HEK293 (cell line): ENCODE data around the gene ELL2.

Experiments
- CTCF ChIA-PET: fragments of 350-600 bp; formaldehyde crosslinking; extraction: SDS; loops from one replicate; lab custom pipeline; 2021; ENCODE audit warnings: antibody characterized with exemption; lab: Yijun Ruan, JAX
- POLR2A ChIA-PET: fragments of 300-600 bp; formaldehyde crosslinking; extraction: SDS; loops from one replicate; lab custom pipeline; 2020; ENCODE audit warnings: antibody characterized with exemption, inconsistent platforms; lab: Yijun Ruan, JAX
- H3K27ac ChIP-seq: fragments of 200-500 bp; sonication (Bioruptor generic); 2 replicates; pipeline ENCODE4 v1.5.1; 2014; ENCODE audit warnings: low read depth, low read length, control low read depth, inconsistent platforms; ENCODE audit errors: extremely low read depth
- H3K36me3 ChIP-seq, 2 experiments: fragments of 200-500 bp in 1 of 2; sonication (Bioruptor generic) in 1 of 2; 1 replicate in 1 of 2; 2 replicates in 1 of 2; pipeline ENCODE4 v1.5.1; 2014 to 2017; ENCODE audit warnings: inconsistent platforms in 2 of 2, low read length in 2 of 2; ENCODE audit not compliant: control insufficient read depth in 2 of 2, insufficient read depth in 1 of 2
- H3K4me1 ChIP-seq: fragments of 200-500 bp; sonication (Bioruptor generic); 2 replicates; pipeline ENCODE4 v1.5.1; 2014; ENCODE audit warnings: mild to moderate bottlenecking, low read length, inconsistent platforms; ENCODE audit not compliant: control insufficient read depth, insufficient read depth
- H3K4me3 ChIP-seq: 2 replicates; pipeline ENCODE4 v1.5.1; 2011; ENCODE audit warnings: low read depth, mild to moderate bottlenecking, control low read depth, low read length, moderate library complexity
- H3K9me3 ChIP-seq: fragments of 200-500 bp; sonication (Bioruptor generic); 2 replicates; pipeline ENCODE4 v1.5.1; 2014; ENCODE audit warnings: low read depth, low read length, inconsistent platforms; ENCODE audit not compliant: control insufficient read depth, insufficient read depth
- ELK4 ChIP-seq: IDR thresholded peaks from 2 replicates; pipeline ENCODE4 v1.6.1; 2011; ENCODE audit warnings: mild to moderate bottlenecking, low read depth, low read length, borderline replicate concordance
- GFI1B ChIP-seq: fragments of 450-650 bp; formaldehyde crosslinking; IDR thresholded peaks from 2 replicates; pipeline ENCODE4 v1.5.1; 2016; ENCODE audit warnings: missing biosample characterization, missing genetic modification characterization
- KLF1 ChIP-seq: fragments of 450-650 bp; formaldehyde crosslinking; IDR thresholded peaks from 2 replicates; pipeline ENCODE4 v1.5.1; 2016; ENCODE audit warnings: missing biosample characterization, missing genetic modification characterization
- KLF8 ChIP-seq: fragments of 450-650 bp; formaldehyde crosslinking; IDR thresholded peaks from 2 replicates; pipeline ENCODE4 v1.5.1; 2016; ENCODE audit warnings: missing biosample characterization, missing genetic modification characterization
- YY1 ChIP-seq: fragments of 450-650 bp; formaldehyde crosslinking; IDR thresholded peaks from 2 replicates; pipeline ENCODE4 v1.5.1; 2018; ENCODE audit warnings: missing biosample characterization, missing genetic modification characterization
- ZFP37 ChIP-seq: fragments of 450-650 bp; formaldehyde crosslinking; IDR thresholded peaks from 2 replicates; pipeline ENCODE4 v1.5.1; 2016; ENCODE audit warnings: missing biosample characterization, missing genetic modification characterization
- ZNF121 ChIP-seq: fragments of 450-650 bp; formaldehyde crosslinking; IDR thresholded peaks from 2 replicates; pipeline ENCODE4 v1.5.1; 2016; ENCODE audit warnings: missing biosample characterization, missing genetic modification characterization
- ZNF132 ChIP-seq: fragments of 450-650 bp; formaldehyde crosslinking; IDR thresholded peaks from 2 replicates; pipeline ENCODE4 v1.5.1; 2017; ENCODE audit warnings: missing biosample characterization, missing genetic modification characterization, borderline replicate concordance
- ZNF184 ChIP-seq: fragments of 450-650 bp; IDR thresholded peaks from 2 replicates; pipeline ENCODE4 v1.5.1; 2018; ENCODE audit warnings: missing biosample characterization, mild to moderate bottlenecking, missing genetic modification characterization
- ZNF214 ChIP-seq: fragments of 450-650 bp; formaldehyde crosslinking; IDR thresholded peaks from 2 replicates; pipeline ENCODE4 v1.5.1; 2017; ENCODE audit warnings: missing biosample characterization, mild to moderate bottlenecking, missing genetic modification characterization, borderline replicate concordance
- ZNF248 ChIP-seq: fragments of 450-650 bp; formaldehyde crosslinking; IDR thresholded peaks from 2 replicates; pipeline ENCODE4 v1.5.1; 2017; ENCODE audit warnings: missing biosample characterization, missing genetic modification characterization
- ZNF335 ChIP-seq: fragments of 450-650 bp; formaldehyde crosslinking; conservative IDR thresholded peaks from 2 replicates; pipeline ENCODE4 v1.5.1; 2016; ENCODE audit warnings: missing biosample characterization, missing genetic modification characterization
- ZNF362 ChIP-seq: fragments of 450-650 bp; formaldehyde crosslinking; IDR thresholded peaks from 2 replicates; pipeline ENCODE4 v1.5.1; 2016; ENCODE audit warnings: missing biosample characterization, missing genetic modification characterization
- ZNF426 ChIP-seq: fragments of 450-650 bp; formaldehyde crosslinking; IDR thresholded peaks from 2 replicates; pipeline ENCODE4 v1.5.1; 2017; ENCODE audit warnings: missing biosample characterization, missing genetic modification characterization, mild to moderate bottlenecking, inconsistent platforms, moderate library complexity
- ZNF544 ChIP-seq: fragments of 450-650 bp; formaldehyde crosslinking; IDR thresholded peaks from 2 replicates; pipeline ENCODE4 v1.5.0; 2017; ENCODE audit warnings: missing biosample characterization, missing genetic modification characterization
- ZNF548 ChIP-seq: fragments of 450-650 bp; formaldehyde crosslinking; IDR thresholded peaks from 2 replicates; pipeline ENCODE4 v1.5.1; 2016; ENCODE audit warnings: missing biosample characterization, missing genetic modification characterization
- ZNF560 ChIP-seq: fragments of 450-650 bp; formaldehyde crosslinking; IDR thresholded peaks from 2 replicates; pipeline ENCODE4 v1.5.1; 2017; ENCODE audit warnings: missing biosample characterization, missing genetic modification characterization, borderline replicate concordance
- ZNF701 ChIP-seq: fragments of 450-650 bp; formaldehyde crosslinking; IDR thresholded peaks from 2 replicates; pipeline ENCODE4 v1.5.1; 2016; ENCODE audit warnings: missing biosample characterization, missing genetic modification characterization
- ZNF777 ChIP-seq: fragments of 450-650 bp; formaldehyde crosslinking; IDR thresholded peaks from 2 replicates; pipeline ENCODE4 v1.5.1; 2017; ENCODE audit warnings: missing biosample characterization, missing genetic modification characterization, borderline replicate concordance
- ZNF785 ChIP-seq: fragments of 450-650 bp; formaldehyde crosslinking; IDR thresholded peaks from 2 replicates; pipeline ENCODE4 v1.5.1; 2016; ENCODE audit warnings: missing biosample characterization, missing genetic modification characterization
- ZNF791 ChIP-seq: fragments of 450-650 bp; formaldehyde crosslinking; IDR thresholded peaks from 2 replicates; pipeline ENCODE4 v1.5.1; 2016; ENCODE audit warnings: missing biosample characterization, missing genetic modification characterization
- ZSCAN30 ChIP-seq: fragments of 450-650 bp; IDR thresholded peaks from 2 replicates; pipeline ENCODE4 v1.5.1; 2018; ENCODE audit warnings: missing biosample characterization, mild to moderate bottlenecking, missing genetic modification characterization, moderate library complexity
- TF ChIP-seq, protein P1 (sequence below): fragments of 450-650 bp; formaldehyde crosslinking; conservative IDR thresholded peaks from 2 replicates; pipeline ENCODE4 v1.5.1; 2016; ENCODE audit warnings: low read depth, missing biosample characterization, missing genetic modification characterization
- TF ChIP-seq, protein P2 (sequence below): fragments of 450-650 bp; formaldehyde crosslinking; IDR thresholded peaks from 2 replicates; pipeline ENCODE4 v1.5.1; 2017; ENCODE audit warnings: missing biosample characterization, missing genetic modification characterization
- TF ChIP-seq, protein P3 (sequence below): fragments of 450-650 bp; formaldehyde crosslinking; IDR thresholded peaks from 2 replicates; pipeline ENCODE4 v1.5.1; 2016; ENCODE audit warnings: missing biosample characterization, missing genetic modification characterization

The ELL2 gene

GRCh38 chr5:96000308-96000707 lies 38.7 kb upstream of the ELL2 start:
- Histone ChIP-seq H3K4me1 (no peaks in the 10 kb centered on the region), H3K4me3 (no peak overlapping the region), H3K36me3 (no peaks in the 10 kb centered on the region), H3K27ac (no peak overlapping the region), H3K9me3 (no peaks in the 10 kb centered on the region)
- POLR2A ChIA-PET = no interaction called here
- no peak for TF ChIP-seq ZNF701
- no peak for TF ChIP-seq ZNF785 (tag by site-specific recombination)
- TF ChIP-seq ELK4 = no peak
- no peak for TF ChIP-seq ZNF248 (tag by site-specific recombination)
- TF ChIP-seq ZNF791 = no peak
- TF ChIP-seq ZNF426 = no peak
- no peak for TF ChIP-seq ZNF132 (tag by site-specific recombination)
- TF ChIP-seq GFI1B (tag by site-specific recombination) = no peak
- TF ChIP-seq, protein P1, sequence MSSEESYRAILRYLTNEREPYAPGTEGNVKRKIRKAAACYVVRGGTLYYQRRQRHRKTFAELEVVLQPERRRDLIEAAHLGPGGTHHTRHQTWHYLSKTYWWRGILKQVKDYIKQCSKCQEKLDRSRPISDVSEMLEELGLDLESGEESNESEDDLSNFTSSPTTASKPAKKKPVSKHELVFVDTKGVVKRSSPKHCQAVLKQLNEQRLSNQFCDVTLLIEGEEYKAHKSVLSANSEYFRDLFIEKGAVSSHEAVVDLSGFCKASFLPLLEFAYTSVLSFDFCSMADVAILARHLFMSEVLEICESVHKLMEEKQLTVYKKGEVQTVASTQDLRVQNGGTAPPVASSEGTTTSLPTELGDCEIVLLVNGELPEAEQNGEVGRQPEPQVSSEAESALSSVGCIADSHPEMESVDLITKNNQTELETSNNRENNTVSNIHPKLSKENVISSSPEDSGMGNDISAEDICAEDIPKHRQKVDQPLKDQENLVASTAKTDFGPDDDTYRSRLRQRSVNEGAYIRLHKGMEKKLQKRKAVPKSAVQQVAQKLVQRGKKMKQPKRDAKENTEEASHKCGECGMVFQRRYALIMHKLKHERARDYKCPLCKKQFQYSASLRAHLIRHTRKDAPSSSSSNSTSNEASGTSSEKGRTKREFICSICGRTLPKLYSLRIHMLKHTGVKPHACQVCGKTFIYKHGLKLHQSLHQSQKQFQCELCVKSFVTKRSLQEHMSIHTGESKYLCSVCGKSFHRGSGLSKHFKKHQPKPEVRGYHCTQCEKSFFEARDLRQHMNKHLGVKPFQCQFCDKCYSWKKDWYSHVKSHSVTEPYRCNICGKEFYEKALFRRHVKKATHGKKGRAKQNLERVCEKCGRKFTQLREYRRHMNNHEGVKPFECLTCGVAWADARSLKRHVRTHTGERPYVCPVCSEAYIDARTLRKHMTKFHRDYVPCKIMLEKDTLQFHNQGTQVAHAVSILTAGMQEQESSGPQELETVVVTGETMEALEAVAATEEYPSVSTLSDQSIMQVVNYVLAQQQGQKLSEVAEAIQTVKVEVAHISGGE (tag by site-specific recombination) = no peak
- TF ChIP-seq KLF1 = no peak
- TF ChIP-seq ZNF362 (tag by site-specific recombination) = no peak
- TF ChIP-seq ZNF214 (tag by site-specific recombination) = no peak
- no peak for TF ChIP-seq ZNF544 (tag by site-specific recombination)
- TF ChIP-seq, protein P2, sequence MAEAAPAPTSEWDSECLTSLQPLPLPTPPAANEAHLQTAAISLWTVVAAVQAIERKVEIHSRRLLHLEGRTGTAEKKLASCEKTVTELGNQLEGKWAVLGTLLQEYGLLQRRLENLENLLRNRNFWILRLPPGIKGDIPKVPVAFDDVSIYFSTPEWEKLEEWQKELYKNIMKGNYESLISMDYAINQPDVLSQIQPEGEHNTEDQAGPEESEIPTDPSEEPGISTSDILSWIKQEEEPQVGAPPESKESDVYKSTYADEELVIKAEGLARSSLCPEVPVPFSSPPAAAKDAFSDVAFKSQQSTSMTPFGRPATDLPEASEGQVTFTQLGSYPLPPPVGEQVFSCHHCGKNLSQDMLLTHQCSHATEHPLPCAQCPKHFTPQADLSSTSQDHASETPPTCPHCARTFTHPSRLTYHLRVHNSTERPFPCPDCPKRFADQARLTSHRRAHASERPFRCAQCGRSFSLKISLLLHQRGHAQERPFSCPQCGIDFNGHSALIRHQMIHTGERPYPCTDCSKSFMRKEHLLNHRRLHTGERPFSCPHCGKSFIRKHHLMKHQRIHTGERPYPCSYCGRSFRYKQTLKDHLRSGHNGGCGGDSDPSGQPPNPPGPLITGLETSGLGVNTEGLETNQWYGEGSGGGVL (tag by site-specific recombination) = no peak
- TF ChIP-seq, all 188 proteins: peak for 0
- CTCF ChIA-PET = no interaction called here

DNA sequence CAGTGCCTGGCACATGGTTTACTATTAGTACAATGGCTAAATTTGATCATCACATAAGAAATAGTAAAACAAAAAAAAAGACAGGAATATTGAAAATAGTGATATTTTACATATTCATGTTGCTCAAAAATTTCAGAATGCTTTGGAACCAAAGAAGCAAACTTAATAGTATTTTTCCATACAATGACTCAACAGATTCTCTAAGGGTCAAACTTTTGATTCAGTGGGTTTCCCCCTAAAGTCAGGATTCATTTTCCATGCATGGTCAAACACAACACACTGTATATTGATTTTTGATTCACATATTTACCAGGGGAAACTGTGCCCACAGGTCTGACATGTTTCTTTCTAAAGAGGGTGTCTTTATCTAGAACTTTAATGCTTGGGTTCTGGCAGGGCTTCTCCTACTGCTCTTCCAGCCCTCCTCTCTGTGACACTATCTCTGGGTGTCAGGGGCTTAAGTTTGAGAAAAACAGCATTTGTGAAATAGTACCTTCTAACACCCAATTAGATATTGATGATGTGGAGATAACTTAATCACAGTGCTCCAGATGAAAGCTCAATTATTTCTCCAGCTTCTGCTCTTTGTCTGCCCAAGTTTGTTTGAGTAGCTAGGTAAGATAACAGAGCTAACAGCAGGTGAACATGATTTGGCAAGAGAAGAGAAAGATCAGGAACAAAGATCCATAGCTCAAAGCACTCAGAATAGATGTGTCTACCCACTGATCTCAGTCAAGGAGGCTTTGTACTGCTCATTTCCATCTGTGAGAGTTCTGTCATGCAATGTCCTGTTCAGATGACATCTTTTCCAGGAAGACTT lies 35.5 kb upstream of the ELL2 start:
- no peak overlapping the region for H3K4me3 ChIP-seq
- no peak overlapping the region for H3K27ac ChIP-seq
- ChIA-PET CTCF (interaction anchor here (1.0 kb wide), 1 partner anchor 10 kb away, joined by 3 read pairs; no protein-coding TSS in a partner anchor), POLR2A (no interaction called here)
- H3K4me1 ChIP-seq = no peaks in the 10 kb centered on the region
- TF ChIP-seq GFI1B (tag by site-specific recombination) (no peak), ZNF184 (no peak), ZNF777 (no peak), ZNF121 (no peak), ZNF560 (tag by site-specific recombination) (no peak), ZFP37 (no peak), ZNF548 (no peak), YY1 (tag by site-specific recombination) (no peak), ZNF214 (tag by site-specific recombination) (no peak), ZSCAN30 (tag by site-specific recombination) (no peak), ZNF701 (no peak), ZNF335 (tag by site-specific recombination) (no peak), KLF8 (no peak)
- TF ChIP-seq, protein P3, sequence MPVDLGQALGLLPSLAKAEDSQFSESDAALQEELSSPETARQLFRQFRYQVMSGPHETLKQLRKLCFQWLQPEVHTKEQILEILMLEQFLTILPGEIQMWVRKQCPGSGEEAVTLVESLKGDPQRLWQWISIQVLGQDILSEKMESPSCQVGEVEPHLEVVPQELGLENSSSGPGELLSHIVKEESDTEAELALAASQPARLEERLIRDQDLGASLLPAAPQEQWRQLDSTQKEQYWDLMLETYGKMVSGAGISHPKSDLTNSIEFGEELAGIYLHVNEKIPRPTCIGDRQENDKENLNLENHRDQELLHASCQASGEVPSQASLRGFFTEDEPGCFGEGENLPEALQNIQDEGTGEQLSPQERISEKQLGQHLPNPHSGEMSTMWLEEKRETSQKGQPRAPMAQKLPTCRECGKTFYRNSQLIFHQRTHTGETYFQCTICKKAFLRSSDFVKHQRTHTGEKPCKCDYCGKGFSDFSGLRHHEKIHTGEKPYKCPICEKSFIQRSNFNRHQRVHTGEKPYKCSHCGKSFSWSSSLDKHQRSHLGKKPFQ (tag by site-specific recombination) = no peak
- H3K9me3 ChIP-seq = no peaks in the 10 kb centered on the region
- no peaks in the 10 kb centered on the region for H3K36me3 ChIP-seq
